NB4 (cell line): ENCODE results near the gene ABCC4.
"Not testable (repeated sequence)": the region's sequence is repeated elsewhere in the genome, so short reads cannot be mapped to it uniquely, and the experiment has no call there.

Experiments used
- CTCF ChIP-seq: IDR thresholded peaks from one replicate; pipeline ENCODE4 v1.5.1; 2012; ENCODE audit warnings: low read depth, low read length
- POLR2A ChIP-seq: IDR thresholded peaks from 2 replicates; pipeline ENCODE4 v1.6.1; 2011; ENCODE audit warnings: mild to moderate bottlenecking; ENCODE audit not compliant: insufficient read length; ENCODE audit errors: extremely low read depth

DNA sequence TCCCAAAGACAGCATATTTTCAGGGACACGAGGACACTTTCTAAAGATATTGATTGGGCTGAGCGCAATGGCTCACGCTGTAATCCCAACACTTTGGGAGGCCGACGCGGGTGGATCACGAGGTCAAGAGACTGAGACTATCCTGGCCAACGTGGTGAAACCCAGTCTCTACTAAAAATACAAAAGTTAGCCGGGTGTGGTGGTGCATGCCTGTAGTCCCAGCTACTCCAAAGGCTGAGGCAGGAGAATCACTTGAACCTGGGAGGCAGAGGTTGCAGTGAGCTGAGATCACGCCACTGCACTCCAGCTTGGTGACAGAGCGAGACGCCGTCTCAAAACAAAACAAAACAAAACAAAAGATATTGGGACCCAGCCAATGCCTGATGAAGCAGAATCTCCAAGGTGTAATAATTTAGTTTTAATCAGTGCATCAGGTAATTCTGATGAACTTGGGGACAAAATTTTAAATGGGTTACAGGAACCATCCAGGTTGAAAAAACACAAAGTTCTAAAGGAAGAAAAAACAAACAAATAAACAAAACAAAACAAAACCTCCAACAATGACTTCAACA lies 100.8 kb downstream of the ABCC4 start:
- not testable (repeated sequence) for TF ChIP-seq CTCF, POLR2A
